Gastroesophageal sphincter (tissue), 4 donors: Measurements from ENCODE around the gene C10orf120. TPM values are rescaled to one million over a fixed set of nuclear protein-coding genes. Genes with fewer than 3 reads are reported as not detected.

Source experiments
- ATAC-seq: fragments of 150-250 bp; one replicate; pipeline ENCODE4 v1.9.1; 2016; ENCODE audit warnings: mild to moderate bottlenecking, moderate library complexity
- H3K27ac ChIP-seq, 4 donors: fragments of 200-600 bp; sonication (generic) in 3 of 4; 1 replicate in 3 of 4; 2 replicates in 1 of 4; pipeline ENCODE4 v1.5.1; 2016 to 2019
- H3K27me3 ChIP-seq: fragments of 200-600 bp; sonication (generic); one replicate; pipeline ENCODE4 v1.5.1; 2019
- H3K36me3 ChIP-seq, 2 donors: fragments of 200-600 bp; sonication (generic); one replicate each; pipeline ENCODE4 v1.5.1; 2019; ENCODE audit warnings: control low read depth in 1 of 2
- H3K4me1 ChIP-seq, 3 donors: fragments of 200-600 bp; sonication (generic); 1 replicate in 2 of 3; 2 replicates in 1 of 3; pipeline ENCODE4 v1.5.1; 2016 to 2019; ENCODE audit warnings: control low read depth in 2 of 3
- H3K4me3 ChIP-seq, 2 donors: fragments of 200-600 bp; sonication (generic); one replicate each; pipeline ENCODE4 v1.5.1; 2019; ENCODE audit warnings: mild to moderate bottlenecking in 1 of 2, moderate library complexity in 1 of 2
- H3K9me3 ChIP-seq, 3 donors: fragments of 200-600 bp; sonication (generic); one replicate each; pipeline ENCODE4 v1.5.1; 2017 to 2019; ENCODE audit warnings: control low read depth in 2 of 3
- EP300 ChIP-seq: sonication (generic); formaldehyde crosslinking; IDR thresholded peaks from one replicate; pipeline ENCODE4 v1.6.1; 2017; ENCODE audit warnings: antibody characterized with exemption, mild to moderate bottlenecking
- POLR2A ChIP-seq, 2 donors: fragments of 450-650 bp; IDR thresholded peaks; one replicate each; pipeline ENCODE4 v1.6.1; 2017; ENCODE audit warnings: antibody characterized with exemption in 2 of 2, mild to moderate bottlenecking in 2 of 2, moderate library complexity in 1 of 2
- POLR2AphosphoS5 ChIP-seq: sonication (generic); formaldehyde crosslinking; IDR thresholded peaks from one replicate; pipeline ENCODE4 v1.6.1; 2017; ENCODE audit warnings: antibody characterized with exemption
- WGBS, 2 donors: methylation state at CpG; one replicate each; pipeline ENCODE4 v1.1.5; 2018; ENCODE audit warnings: low coverage in 1 of 2; 5-methylcytosine and 5-hydroxymethylcytosine counted together
- total RNA-seq, 4 donors: library from RNA; depleted of rRNA; stranded (reverse); fragments of >200 nt; gene quantifications; one replicate each; pipeline ENCODE4 v1.1.0, GENCODE V29; 2016
- TF ChIP-seq, protein P1 (sequence below), 4 experiments: fragments of 200-600 bp in 2 of 4; fragments of 450-650 bp in 2 of 4; sonication (generic) in 1 of 4; IDR thresholded peaks; one replicate each; pipeline ENCODE4 v1.5.1; 2017 to 2019; ENCODE audit warnings: antibody characterized with exemption in 4 of 4, mild to moderate bottlenecking in 2 of 4, moderate library complexity in 2 of 4

C10orf120 gene
- total RNA-seq, 4 donors from 2014 or later: not detected

DNA sequence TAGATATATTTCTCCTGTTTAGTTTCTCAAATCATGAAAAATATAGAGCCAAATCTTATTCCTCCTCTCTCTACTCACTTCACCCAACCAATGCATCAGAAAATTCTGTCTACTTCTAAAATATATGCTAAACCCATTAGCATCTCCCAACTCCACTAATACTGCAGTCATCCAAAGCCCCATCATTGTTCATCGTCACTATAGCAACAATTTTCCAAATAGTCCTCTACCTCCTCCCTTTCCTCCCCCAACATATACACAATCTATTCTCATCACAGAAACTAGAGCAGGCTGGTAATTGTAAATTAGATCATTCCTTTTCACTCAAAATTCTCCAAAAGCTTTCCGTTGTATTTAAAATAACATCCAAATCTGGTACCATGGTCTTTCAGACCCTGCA lies 38.4 kb upstream of the C10orf120 start:
- no peaks in the 10 kb centered on the region for H3K36me3 ChIP-seq
- no peak for ATAC-seq
- H3K27me3 ChIP-seq: no peaks in the 10 kb centered on the region
- H3K9me3 ChIP-seq: no peaks in the 10 kb centered on the region
- WGBS, 2 donors: 87% methylated on average over 2 of the region's 2 CpGs; no CpG with 5 or more reads in 1 of the 2 donors
- H3K4me1 ChIP-seq: no peaks in the 10 kb centered on the region
- TF ChIP-seq POLR2AphosphoS5: no peak
- TF ChIP-seq, protein P1, sequence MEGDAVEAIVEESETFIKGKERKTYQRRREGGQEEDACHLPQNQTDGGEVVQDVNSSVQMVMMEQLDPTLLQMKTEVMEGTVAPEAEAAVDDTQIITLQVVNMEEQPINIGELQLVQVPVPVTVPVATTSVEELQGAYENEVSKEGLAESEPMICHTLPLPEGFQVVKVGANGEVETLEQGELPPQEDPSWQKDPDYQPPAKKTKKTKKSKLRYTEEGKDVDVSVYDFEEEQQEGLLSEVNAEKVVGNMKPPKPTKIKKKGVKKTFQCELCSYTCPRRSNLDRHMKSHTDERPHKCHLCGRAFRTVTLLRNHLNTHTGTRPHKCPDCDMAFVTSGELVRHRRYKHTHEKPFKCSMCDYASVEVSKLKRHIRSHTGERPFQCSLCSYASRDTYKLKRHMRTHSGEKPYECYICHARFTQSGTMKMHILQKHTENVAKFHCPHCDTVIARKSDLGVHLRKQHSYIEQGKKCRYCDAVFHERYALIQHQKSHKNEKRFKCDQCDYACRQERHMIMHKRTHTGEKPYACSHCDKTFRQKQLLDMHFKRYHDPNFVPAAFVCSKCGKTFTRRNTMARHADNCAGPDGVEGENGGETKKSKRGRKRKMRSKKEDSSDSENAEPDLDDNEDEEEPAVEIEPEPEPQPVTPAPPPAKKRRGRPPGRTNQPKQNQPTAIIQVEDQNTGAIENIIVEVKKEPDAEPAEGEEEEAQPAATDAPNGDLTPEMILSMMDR (IDR thresholded peaks at IDR 0.05): no peak
- no peak for TF ChIP-seq POLR2A (IDR thresholded peaks at IDR 0.05)
- no peak for TF ChIP-seq EP300
- H3K27ac ChIP-seq: no peak overlapping the region
- no peak overlapping the region for H3K4me3 ChIP-seq

DNA sequence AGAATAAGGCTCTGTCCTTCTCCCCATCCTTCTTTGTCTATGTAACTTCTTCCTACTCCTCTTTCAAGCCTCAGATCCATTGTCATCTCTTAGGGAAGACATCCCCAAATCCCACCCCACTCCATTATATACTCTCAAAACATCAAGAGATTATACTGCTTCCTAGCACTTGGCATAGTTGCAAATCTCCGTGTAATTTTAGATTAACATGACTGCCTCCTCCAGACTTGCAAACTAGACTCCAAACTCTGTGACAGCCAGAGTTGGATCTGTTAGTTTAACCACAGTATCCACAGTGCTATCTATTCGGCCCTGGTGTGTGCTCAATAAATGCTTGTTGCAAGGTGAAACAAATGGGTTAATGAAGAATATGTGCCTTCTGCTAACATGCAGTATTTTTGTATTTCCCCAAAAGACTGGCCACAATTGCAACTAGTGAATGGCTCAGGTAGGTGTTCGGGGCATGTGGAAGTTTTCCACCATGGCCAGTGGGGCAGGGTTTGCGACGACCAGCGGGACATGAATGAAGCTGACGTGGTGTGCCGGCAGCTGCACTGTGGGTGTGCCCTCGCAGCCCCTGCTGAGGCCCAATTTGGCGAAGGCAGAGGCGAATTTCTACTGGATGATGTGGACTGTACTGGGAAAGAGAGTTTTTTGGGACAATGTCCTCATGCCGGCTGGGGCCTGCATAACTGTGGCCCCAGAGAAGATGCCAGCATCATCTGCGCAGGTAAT lies 34.5 kb upstream of the C10orf120 start:
- no peaks in the 10 kb centered on the region for H3K4me1 ChIP-seq
- no peak for TF ChIP-seq POLR2AphosphoS5
- no peak for TF ChIP-seq POLR2A (IDR thresholded peaks at IDR 0.05)
- TF ChIP-seq EP300: no peak
- TF ChIP-seq, protein P1 (IDR thresholded peaks at IDR 0.05): no peak
- no peaks in the 10 kb centered on the region for H3K36me3 ChIP-seq
- ATAC-seq: no peak
- WGBS, 2 donors: 72 to 87% methylated on average over 3 to 4 of the region's 13 CpGs
- H3K9me3 ChIP-seq: no peaks in the 10 kb centered on the region
- H3K4me3 ChIP-seq: no peak overlapping the region
- no peak overlapping the region for H3K27ac ChIP-seq
- peaks cover 22% of the 10 kb centered on the region for H3K27me3 ChIP-seq

DNA sequence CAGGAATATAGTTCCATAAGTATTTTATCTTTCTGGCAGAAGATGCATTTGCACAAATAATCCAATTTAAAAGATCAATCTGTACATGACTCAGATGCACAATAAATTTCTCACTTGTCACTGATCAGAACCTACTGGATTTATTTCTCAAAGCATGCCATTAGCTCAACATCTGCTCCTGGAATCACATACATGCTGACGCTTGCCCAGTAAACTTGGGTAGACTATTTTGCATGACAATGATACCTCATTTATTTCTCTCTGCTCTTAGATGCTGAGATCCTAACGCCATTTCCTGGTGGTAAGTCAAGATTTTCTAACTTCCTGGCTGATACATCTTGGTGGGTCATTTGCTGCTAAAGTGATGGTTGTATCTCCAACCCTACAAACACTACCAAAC lies 33.8 kb upstream of the C10orf120 start:
- Histone ChIP-seq H3K4me1 (no peaks in the 10 kb centered on the region), H3K27me3 (peaks cover 27% of the 10 kb centered on the region), H3K36me3 (no peaks in the 10 kb centered on the region), H3K27ac (no peak overlapping the region), H3K9me3 (no peaks in the 10 kb centered on the region), H3K4me3 (no peak overlapping the region)
- 53 to 66% methylated on average over 2 of the region's 2 CpGs for WGBS, 2 donors
- no peak for ATAC-seq
- TF ChIP-seq, protein P1 (IDR thresholded peaks at IDR 0.05): no peak
- no peak for TF ChIP-seq POLR2AphosphoS5
- no peak for TF ChIP-seq POLR2A (IDR thresholded peaks at IDR 0.05)
- no peak for TF ChIP-seq EP300

DNA sequence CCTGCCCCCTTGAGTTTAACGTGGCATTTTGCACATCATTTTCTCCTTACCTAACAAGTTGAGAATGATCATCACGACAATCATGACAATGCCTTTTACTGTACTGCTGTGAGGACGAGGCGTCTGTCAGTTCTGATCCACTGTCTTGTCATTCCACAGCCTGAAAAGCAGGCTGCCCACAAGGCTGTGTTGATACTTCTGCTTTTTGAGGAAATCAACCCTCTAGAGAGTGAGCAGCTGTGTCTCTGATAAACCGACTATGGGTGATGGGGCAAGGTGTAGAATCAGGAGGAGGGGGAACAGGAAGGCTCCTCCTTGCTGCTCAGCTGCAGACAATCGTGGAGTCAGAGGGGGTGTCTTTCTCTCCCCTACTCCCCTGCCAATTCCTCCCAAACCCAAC lies 30.6 kb upstream of the C10orf120 start:
- H3K27me3 ChIP-seq: peaks cover 49% of the 10 kb centered on the region

More for the DNA sequence above, 30.6 kb upstream of the C10orf120 start:
- H3K9me3 ChIP-seq: no peaks in the 10 kb centered on the region
- no peak overlapping the region for H3K4me3 ChIP-seq
- H3K27ac ChIP-seq: no peak overlapping the region
- TF ChIP-seq EP300 (no peak), POLR2A (IDR thresholded peaks at IDR 0.05) (no peak), POLR2AphosphoS5 (no peak)
- TF ChIP-seq, protein P1 (IDR thresholded peaks at IDR 0.05): no peak
- ATAC-seq: no peak
- WGBS, 2 donors: 47 to 51% methylated on average over 3 to 5 of the region's 6 CpGs
- no peaks in the 10 kb centered on the region for H3K36me3 ChIP-seq
- no peaks in the 10 kb centered on the region for H3K4me1 ChIP-seq
